Measurements from ENCODE around the gene RCOR1. TPM values are rescaled to one million over a fixed set of nuclear protein-coding genes. Genes with fewer than 3 reads are reported as not detected.

Gene RCOR1
- total RNA-seq, 1 donor from 2014 or later = 24.3 TPM

GRCh38 chr14:102731101-102731870, 138.8 kb downstream of the RCOR1 start:
- H3K27ac Mint-ChIP-seq = no peak overlapping the region
- no peaks in the 10 kb centered on the region for H3K27me3 Mint-ChIP-seq (ENCODE audit: low read depth)
- no peaks in the 10 kb centered on the region for H3K9me3 Mint-ChIP-seq
- peaks cover 26% of the 10 kb centered on the region for H3K36me3 Mint-ChIP-seq (ENCODE audit: low read depth)
- intact Hi-C loops (cut with micrococcal nuclease) = no loop called here
- H3K4me1 Mint-ChIP-seq (ENCODE audit: low read depth) = no peaks in the 10 kb centered on the region
- no peak for DNase-seq (ENCODE audit: low spot score)
- H3K4me3 Mint-ChIP-seq (ENCODE audit: low read depth) = no peak overlapping the region

GRCh38 chr14:102731871-102732800, 139.7 kb downstream of the RCOR1 start:
- peaks cover 17% of the 10 kb centered on the region for H3K36me3 Mint-ChIP-seq (ENCODE audit: low read depth)
- H3K9me3 Mint-ChIP-seq = no peaks in the 10 kb centered on the region
- no peak overlapping the region for H3K4me3 Mint-ChIP-seq (ENCODE audit: low read depth)
- no peak overlapping the region for H3K27ac Mint-ChIP-seq
- H3K27me3 Mint-ChIP-seq (ENCODE audit: low read depth) = no peaks in the 10 kb centered on the region
- no peaks in the 10 kb centered on the region for H3K4me1 Mint-ChIP-seq (ENCODE audit: low read depth)
- intact Hi-C loops (cut with micrococcal nuclease) = no loop called here
- DNase-seq (ENCODE audit: low spot score) = no peak

- no peak overlapping the region for H3K4me3 Mint-ChIP-seq (ENCODE audit: low read depth)
- H3K27me3 Mint-ChIP-seq (ENCODE audit: low read depth) = no peaks in the 10 kb centered on the region
- H3K4me1 Mint-ChIP-seq (ENCODE audit: low read depth) = no peaks in the 10 kb centered on the region
- H3K27ac Mint-ChIP-seq = no peak overlapping the region
- intact Hi-C loops (cut with micrococcal nuclease) = no loop called here
- no peak for DNase-seq (ENCODE audit: low spot score)
- peaks cover 12% of the 10 kb centered on the region for H3K36me3 Mint-ChIP-seq (ENCODE audit: low read depth)
- no peaks in the 10 kb centered on the region for H3K9me3 Mint-ChIP-seq
These were observed 140.5 kb downstream of the RCOR1 start for GRCh38 chr14:102732924-102733323.

- H3K27me3 Mint-ChIP-seq (ENCODE audit: low read depth) = no peaks in the 10 kb centered on the region
- H3K9me3 Mint-ChIP-seq = no peaks in the 10 kb centered on the region
- intact Hi-C loops (cut with micrococcal nuclease) = no loop called here
- no peak for DNase-seq (ENCODE audit: low spot score)
- H3K4me3 Mint-ChIP-seq (ENCODE audit: low read depth) = no peak overlapping the region
- H3K4me1 Mint-ChIP-seq (ENCODE audit: low read depth) = no peaks in the 10 kb centered on the region
- H3K27ac Mint-ChIP-seq = no peak overlapping the region
- H3K36me3 Mint-ChIP-seq (ENCODE audit: low read depth) = peaks cover 10% of the 10 kb centered on the region
These were observed 140.9 kb downstream of the RCOR1 start for GRCh38 chr14:102733326-102733725.

- DNase-seq (ENCODE audit: low spot score) = no peak
- H3K4me3 Mint-ChIP-seq (ENCODE audit: low read depth) = no peak overlapping the region
- no peak overlapping the region for H3K27ac Mint-ChIP-seq
- H3K4me1 Mint-ChIP-seq (ENCODE audit: low read depth) = no peaks in the 10 kb centered on the region
- H3K9me3 Mint-ChIP-seq = peaks cover under 1% of the 10 kb centered on the region
- no peaks in the 10 kb centered on the region for H3K27me3 Mint-ChIP-seq (ENCODE audit: low read depth)
- H3K36me3 Mint-ChIP-seq (ENCODE audit: low read depth) = peaks cover 7% of the 10 kb centered on the region
- intact Hi-C loops (cut with micrococcal nuclease) = no loop called here
These were observed 142.0 kb downstream of the RCOR1 start for GRCh38 chr14:102734436-102734835.

- Mint-ChIP-seq H3K27me3 (ENCODE audit: low read depth) (no peaks in the 10 kb centered on the region), H3K27ac (no peak overlapping the region), H3K36me3 (ENCODE audit: low read depth) (peaks cover 8% of the 10 kb centered on the region), H3K4me1 (ENCODE audit: low read depth) (no peaks in the 10 kb centered on the region), H3K4me3 (ENCODE audit: low read depth) (no peak overlapping the region), H3K9me3 (peaks cover 5% of the 10 kb centered on the region)
- no peak for DNase-seq (ENCODE audit: low spot score)
- intact Hi-C loops (cut with micrococcal nuclease) = no loop called here
These were observed 144.5 kb downstream of the RCOR1 start for GRCh38 chr14:102736956-102737355.

- no peak for DNase-seq (ENCODE audit: low spot score)
- Mint-ChIP-seq H3K27me3 (ENCODE audit: low read depth) (no peaks in the 10 kb centered on the region), H3K36me3 (ENCODE audit: low read depth) (peaks cover 8% of the 10 kb centered on the region), H3K9me3 (peaks cover 7% of the 10 kb centered on the region), H3K4me3 (ENCODE audit: low read depth) (no peak overlapping the region), H3K4me1 (ENCODE audit: low read depth) (no peaks in the 10 kb centered on the region), H3K27ac (no peak overlapping the region)
- intact Hi-C loops (cut with micrococcal nuclease) = no loop called here
These were observed 145.2 kb downstream of the RCOR1 start for GRCh38 chr14:102737402-102738372.

GRCh38 chr14:102738373-102739189, 146.1 kb downstream of the RCOR1 start:
- Mint-ChIP-seq H3K27ac (no peak overlapping the region), H3K4me3 (ENCODE audit: low read depth) (no peak overlapping the region), H3K27me3 (ENCODE audit: low read depth) (no peaks in the 10 kb centered on the region), H3K9me3 (peaks cover 13% of the 10 kb centered on the region), H3K4me1 (ENCODE audit: low read depth) (no peaks in the 10 kb centered on the region), H3K36me3 (ENCODE audit: low read depth) (peaks cover 7% of the 10 kb centered on the region)
- intact Hi-C loops (cut with micrococcal nuclease) = no loop called here
- no peak for DNase-seq (ENCODE audit: low spot score)

- peaks cover 13% of the 10 kb centered on the region for H3K9me3 Mint-ChIP-seq
- H3K27me3 Mint-ChIP-seq (ENCODE audit: low read depth) = no peaks in the 10 kb centered on the region
- H3K4me1 Mint-ChIP-seq (ENCODE audit: low read depth) = no peaks in the 10 kb centered on the region
- no peak overlapping the region for H3K4me3 Mint-ChIP-seq (ENCODE audit: low read depth)
- H3K36me3 Mint-ChIP-seq (ENCODE audit: low read depth) = peaks cover 7% of the 10 kb centered on the region
- no peak for DNase-seq (ENCODE audit: low spot score)
- intact Hi-C loops (cut with micrococcal nuclease) = no loop called here
- H3K27ac Mint-ChIP-seq = no peak overlapping the region
These were observed 146.7 kb downstream of the RCOR1 start for GRCh38 chr14:102739190-102739469.

- H3K27me3 Mint-ChIP-seq (ENCODE audit: low read depth) = no peaks in the 10 kb centered on the region
- no peak overlapping the region for H3K27ac Mint-ChIP-seq
- peaks cover 8% of the 10 kb centered on the region for H3K9me3 Mint-ChIP-seq
- intact Hi-C loops (cut with micrococcal nuclease) = no loop called here
- no peak for DNase-seq (ENCODE audit: low spot score)
- no peak overlapping the region for H3K4me3 Mint-ChIP-seq (ENCODE audit: low read depth)
- peaks cover 3% of the 10 kb centered on the region for H3K36me3 Mint-ChIP-seq (ENCODE audit: low read depth)
- H3K4me1 Mint-ChIP-seq (ENCODE audit: low read depth) = no peaks in the 10 kb centered on the region
These were observed 154.4 kb downstream of the RCOR1 start for GRCh38 chr14:102746634-102747438.

GRCh38 chr14:102748806-102749205, 156.4 kb downstream of the RCOR1 start:
- H3K27ac Mint-ChIP-seq = no peak overlapping the region
- H3K9me3 Mint-ChIP-seq = no peaks in the 10 kb centered on the region
- no peaks in the 10 kb centered on the region for H3K27me3 Mint-ChIP-seq (ENCODE audit: low read depth)
- DNase-seq (ENCODE audit: low spot score) = no peak
- H3K4me1 Mint-ChIP-seq (ENCODE audit: low read depth) = no peaks in the 10 kb centered on the region
- H3K4me3 Mint-ChIP-seq (ENCODE audit: low read depth) = no peak overlapping the region
- intact Hi-C loops (cut with micrococcal nuclease) = no loop called here
- no peaks in the 10 kb centered on the region for H3K36me3 Mint-ChIP-seq (ENCODE audit: low read depth)
